ENCODE measurements around the gene SRD5A1. TPM values are rescaled to one million over a fixed set of nuclear protein-coding genes. Genes with fewer than 3 reads are reported as not detected.
A peak's percentile ranks its signal among the peaks of the same experiment; 100 is the strongest.

Gene SRD5A1, protein sequence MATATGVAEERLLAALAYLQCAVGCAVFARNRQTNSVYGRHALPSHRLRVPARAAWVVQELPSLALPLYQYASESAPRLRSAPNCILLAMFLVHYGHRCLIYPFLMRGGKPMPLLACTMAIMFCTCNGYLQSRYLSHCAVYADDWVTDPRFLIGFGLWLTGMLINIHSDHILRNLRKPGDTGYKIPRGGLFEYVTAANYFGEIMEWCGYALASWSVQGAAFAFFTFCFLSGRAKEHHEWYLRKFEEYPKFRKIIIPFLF
- total RNA-seq (ENCODE audit: low replicate concordance) = 16.2 and 33.5 TPM in 2 replicates

DNA sequence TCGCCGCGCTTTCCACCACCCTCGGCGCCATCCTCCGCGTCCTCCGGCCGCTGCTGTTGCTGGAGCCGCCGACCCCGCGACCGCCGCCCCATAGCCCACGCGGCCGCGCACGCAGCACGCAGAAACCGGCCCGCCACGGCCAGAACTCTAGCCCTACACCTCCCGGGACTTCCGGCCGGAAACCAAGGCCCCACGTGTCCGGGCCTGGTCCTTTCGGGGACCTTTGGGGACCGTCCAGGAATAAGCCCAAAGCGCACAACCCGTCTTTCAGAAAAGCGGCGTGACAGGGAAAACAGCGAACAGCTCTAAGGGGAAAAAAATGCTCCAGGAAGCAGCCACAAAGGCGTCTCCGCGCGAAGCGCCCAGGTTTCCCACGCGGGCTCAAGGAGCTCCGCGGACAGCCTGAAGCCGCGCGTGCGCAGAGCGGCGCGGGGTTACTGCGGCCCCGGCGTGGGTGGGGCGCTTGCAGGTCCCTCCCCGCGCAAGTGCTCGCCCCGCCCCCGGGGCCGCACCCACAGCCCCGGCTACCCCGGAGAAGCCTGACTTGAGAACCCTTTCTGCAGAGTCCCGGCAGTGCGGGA is at the start of gene SRD5A1, which contains the start of gene NSUN2:
Gene SRD5A1 (plus strand): TSS at position 553 of the 581 bp plus-strand sequence. CDS start 137 bp downstream, outside the sequence.
Gene NSUN2 (minus strand): TSS at position 157 of the 581 bp plus-strand sequence. CDS start 65 bp downstream, at position 92.
- TF ChIP-seq EZH2 (IDR thresholded peaks at IDR 0.05) (no peak), EZH2phosphoT487 (IDR thresholded peaks at IDR 0.05) (no peak), CTCF (IDR thresholded peaks at IDR 0.05) (no peak)
- peaks cover 36% of the 10 kb centered on the region for H3K4me1 Mint-ChIP-seq
- peaks cover 58% of the 10 kb centered on the region for H4K20me1 ChIP-seq (ENCODE audit: low read depth)
- no peaks in the 10 kb centered on the region for H3F3A ChIP-seq (ENCODE audit: low read depth)
- H3K4me3 Mint-ChIP-seq = peak within 1 kb of the TSS; percentile 92
- H3K4me1 ChIP-seq = peaks cover 10% of the 10 kb centered on the region
- H3K36me3 Mint-ChIP-seq = peaks cover 15% of the 10 kb centered on the region
- H3K27ac Mint-ChIP-seq = peak within 1 kb of the TSS; percentile 99
- H3K36me3 ChIP-seq = no peaks in the 10 kb centered on the region
- H3K4me3 ChIP-seq = peak within 1 kb of the TSS; percentile 71
- H3K27ac ChIP-seq = peak within 1 kb of the TSS; percentile 94
- H3K27me3 ChIP-seq = no peaks in the 10 kb centered on the region
- H3K9me3 ChIP-seq (ENCODE audit: low read depth) = no peaks in the 10 kb centered on the region
- peak within 1 kb of the TSS; percentile 97 for H3K4me2 ChIP-seq
- peaks cover 5% of the 10 kb centered on the region for H3K27me3 Mint-ChIP-seq (ENCODE audit: insufficient read depth, low read depth)
- peak within 1 kb of the TSS; percentile 75 for H2AFZ ChIP-seq (replicated peaks)
- H3K79me2 ChIP-seq (ENCODE audit: low read depth) = peaks cover 79% of the 10 kb centered on the region
- H3K9me3 Mint-ChIP-seq = no peaks in the 10 kb centered on the region
- DNase-seq (ENCODE audit: low spot score) = peak; percentile 93
- peak within 1 kb of the TSS; percentile 81 for H3K9ac ChIP-seq

- Mint-ChIP-seq H3K36me3 (no peaks in the 10 kb centered on the region), H3K27ac (no peak overlapping the region), H3K9me3 (no peaks in the 10 kb centered on the region), H3K4me1 (peaks cover 6% of the 10 kb centered on the region), H3K4me3 (peak overlapping the region; percentile 77), H3K27me3 (ENCODE audit: insufficient read depth, low read depth) (peaks cover 30% of the 10 kb centered on the region)
- Histone ChIP-seq H3K79me2 (ENCODE audit: low read depth) (no peaks in the 10 kb centered on the region), H2AFZ (replicated peaks) (no peak overlapping the region), H3K9ac (no peak overlapping the region), H4K20me1 (ENCODE audit: low read depth) (no peaks in the 10 kb centered on the region), H3K4me3 (no peak overlapping the region), H3K4me1 (no peaks in the 10 kb centered on the region), H3K27ac (no peak overlapping the region), H3K27me3 (peaks cover 61% of the 10 kb centered on the region), H3K9me3 (ENCODE audit: low read depth) (no peaks in the 10 kb centered on the region), H3F3A (ENCODE audit: low read depth) (no peaks in the 10 kb centered on the region), H3K36me3 (no peaks in the 10 kb centered on the region), H3K4me2 (peak overlapping the region; percentile 80)
- no peak for DNase-seq (ENCODE audit: low spot score)
- TF ChIP-seq EZH2 (IDR thresholded peaks at IDR 0.05) (no peak), EZH2phosphoT487 (IDR thresholded peaks at IDR 0.05) (no peak), CTCF (IDR thresholded peaks at IDR 0.05) (no peak)
Measured at GRCh38 chr5:6584101-6584645, 49.1 kb upstream of the SRD5A1 start.

- no peak overlapping the region for H3K4me3 ChIP-seq
- no peaks in the 10 kb centered on the region for H3K9me3 ChIP-seq (ENCODE audit: low read depth)
- H3K4me2 ChIP-seq = no peak overlapping the region
- no peaks in the 10 kb centered on the region for H3K79me2 ChIP-seq (ENCODE audit: low read depth)
- no peak for DNase-seq (ENCODE audit: low spot score)
- no peaks in the 10 kb centered on the region for H4K20me1 ChIP-seq (ENCODE audit: low read depth)
- Mint-ChIP-seq H3K27ac (no peak overlapping the region), H3K36me3 (no peaks in the 10 kb centered on the region), H3K4me1 (peaks cover 6% of the 10 kb centered on the region), H3K9me3 (no peaks in the 10 kb centered on the region), H3K27me3 (ENCODE audit: insufficient read depth, low read depth) (peaks cover 30% of the 10 kb centered on the region), H3K4me3 (no peak overlapping the region)
- no peak overlapping the region for H3K27ac ChIP-seq
- H3K36me3 ChIP-seq = no peaks in the 10 kb centered on the region
- no peak overlapping the region for H2AFZ ChIP-seq (replicated peaks)
- TF ChIP-seq EZH2 (IDR thresholded peaks at IDR 0.05) (no peak), EZH2phosphoT487 (IDR thresholded peaks at IDR 0.05) (no peak), CTCF (IDR thresholded peaks at IDR 0.05) (no peak)
- no peaks in the 10 kb centered on the region for H3F3A ChIP-seq (ENCODE audit: low read depth)
- peaks cover 61% of the 10 kb centered on the region for H3K27me3 ChIP-seq
- H3K9ac ChIP-seq = no peak overlapping the region
- no peaks in the 10 kb centered on the region for H3K4me1 ChIP-seq
Measured at GRCh38 chr5:6584727-6585126, 48.5 kb upstream of the SRD5A1 start.

All from neural progenitor cell (in vitro differentiated cells).